Left cardiac atrium (tissue), 4 donors: ENCODE measurements around the gene REEP5. TPM values are rescaled to one million over a fixed set of nuclear protein-coding genes. Genes with fewer than 3 reads are reported as not detected.
"Not testable (repeated sequence)": the region's sequence is repeated elsewhere in the genome, so short reads cannot be mapped to it uniquely, and the experiment has no call there.

Experiments used
- ATAC-seq, 2 donors: fragments of 200-7000 bp; cut with Tn5 transposase; one replicate each; pipeline ENCODE4 v1.9.1; 2020; ENCODE audit warnings: mild to moderate bottlenecking in 2 of 2, moderate library complexity in 2 of 2
- DNase-seq: peaks from one replicate; pipeline ENCODE4 v3.0.0-alpha.2; 2020
- intact Hi-C, 2 donors: fragments of 100-400 bp; cut with DNase I; formaldehyde crosslinking; loops; one replicate each; pipeline versions ENCODE4 v1.14.1 to v1.15.1; 2022 to 2023
- long read RNA-seq: library from polyadenylated mRNA; unstranded; transcript quantifications from one replicate; pipeline ENCODE4 v2.0.0, GENCODE V29; 2021
- total RNA-seq, 2 donors: library from RNA; stranded (reverse); fragmentation: NEBNext Ultra II Directional; extraction: Animal tissue kit (Norgen Biotek cat#: 25700); gene quantifications; one replicate each; pipeline ENCODE4 v1.2.1, GENCODE V29; 2021
- donor health status: DM: no; HTN: yes; CAD: no.
- donor health status: DM: no; HTN: yes; CAD: no; lungs with severe emphysema.
- donor health status: DM: yes; HTN: yes; CAD: no.
- donor health status: Dilated cardiomyopathy.

The REEP5 gene
- total RNA-seq, result 100 to 1,000 TPM; 105 to 135 TPM
- long read RNA-seq, transcript REEP5-202 (5 exons, 3,326 nt), result major isoform, 212 of 225 reads
- long read RNA-seq, partial matches to known transcripts, result 3 of 225 reads
- long read RNA-seq, other reads (novel, unspliced or antisense), result 10 of 225 reads

DNA sequence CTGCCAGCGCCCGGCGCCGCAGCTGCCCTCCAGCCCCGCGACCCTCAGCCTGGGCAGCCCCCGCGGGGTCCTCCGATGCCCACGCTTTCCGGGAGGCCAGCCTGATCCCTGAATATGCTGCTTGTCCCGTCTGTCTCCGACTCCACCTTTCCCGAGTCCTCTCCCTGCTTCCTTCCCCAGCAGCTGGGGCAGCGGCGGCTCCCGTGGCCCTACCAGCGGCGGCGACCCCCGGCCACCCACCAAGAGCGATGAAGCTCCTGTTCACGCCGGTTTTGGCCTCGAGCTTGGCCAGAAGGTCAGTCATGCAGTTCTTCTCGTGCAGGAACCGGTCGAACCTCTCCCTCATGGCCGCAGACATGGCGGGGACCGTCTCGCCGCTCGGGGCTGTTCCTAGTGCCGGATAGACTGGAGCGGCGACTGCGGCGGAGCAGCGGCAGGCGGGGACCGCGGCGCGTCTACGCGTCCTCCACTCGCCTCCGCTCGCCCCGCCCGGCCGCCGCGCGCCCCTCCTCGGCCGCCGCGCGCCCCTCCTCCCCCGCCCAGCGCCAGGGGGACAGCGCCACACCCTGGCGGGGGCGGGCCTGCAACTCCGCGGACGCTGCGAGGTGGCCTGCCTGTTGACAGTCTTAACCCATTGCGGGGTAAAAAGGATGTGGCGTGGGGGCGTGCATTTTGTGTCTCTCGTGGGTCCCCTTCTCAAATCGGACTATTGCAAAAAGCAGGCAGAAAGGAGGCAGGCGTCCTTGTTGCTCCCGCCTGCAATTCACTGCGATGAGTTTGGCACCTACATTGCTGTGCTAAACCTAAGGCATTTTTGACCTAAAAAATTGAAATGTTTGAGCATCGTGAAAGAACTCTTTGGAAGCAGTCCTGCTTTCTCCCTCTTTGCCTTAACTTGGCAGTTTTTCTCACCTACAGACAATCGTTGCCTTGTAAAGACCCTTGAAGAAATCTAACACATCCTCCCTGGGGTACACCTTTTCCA lies at the start of gene REEP5:
TSS of gene REEP5 (minus strand) at position 395 of the 985 bp plus-strand sequence. CDS start at position 358, 37 bp downstream.
- intact Hi-C loops, result loop anchor here in 1 of 2 donors (5.0 to 10.0 kb wide), 2 partner anchors 57 to 375 kb away; partner anchors contain the start of gene SRP19
- peak; percentile 89 for DNase-seq
- peak; percentile 95 to 97 for ATAC-seq

DNA sequence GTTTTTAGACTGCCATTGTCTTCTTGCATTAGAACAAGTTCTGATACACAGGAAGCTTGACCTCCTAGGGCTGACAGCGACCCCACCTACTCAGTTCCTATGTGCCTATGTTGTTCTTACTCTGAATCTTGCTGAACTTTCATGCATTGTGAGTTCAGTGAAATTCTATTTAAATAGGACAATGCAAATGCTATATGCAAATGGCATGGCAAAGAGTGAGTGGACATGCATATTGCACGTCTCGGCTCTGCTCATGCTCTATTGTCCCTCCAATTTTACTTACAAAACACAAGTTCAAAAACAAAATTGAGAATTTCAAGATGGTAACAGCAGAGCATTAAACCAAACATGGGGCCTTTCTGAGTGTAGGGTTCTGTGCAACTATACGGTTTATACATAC lies 49.2 kb upstream of the REEP5 start:
- no peak for DNase-seq
- intact Hi-C loops, result no loop called here
- no peak for ATAC-seq

DNA sequence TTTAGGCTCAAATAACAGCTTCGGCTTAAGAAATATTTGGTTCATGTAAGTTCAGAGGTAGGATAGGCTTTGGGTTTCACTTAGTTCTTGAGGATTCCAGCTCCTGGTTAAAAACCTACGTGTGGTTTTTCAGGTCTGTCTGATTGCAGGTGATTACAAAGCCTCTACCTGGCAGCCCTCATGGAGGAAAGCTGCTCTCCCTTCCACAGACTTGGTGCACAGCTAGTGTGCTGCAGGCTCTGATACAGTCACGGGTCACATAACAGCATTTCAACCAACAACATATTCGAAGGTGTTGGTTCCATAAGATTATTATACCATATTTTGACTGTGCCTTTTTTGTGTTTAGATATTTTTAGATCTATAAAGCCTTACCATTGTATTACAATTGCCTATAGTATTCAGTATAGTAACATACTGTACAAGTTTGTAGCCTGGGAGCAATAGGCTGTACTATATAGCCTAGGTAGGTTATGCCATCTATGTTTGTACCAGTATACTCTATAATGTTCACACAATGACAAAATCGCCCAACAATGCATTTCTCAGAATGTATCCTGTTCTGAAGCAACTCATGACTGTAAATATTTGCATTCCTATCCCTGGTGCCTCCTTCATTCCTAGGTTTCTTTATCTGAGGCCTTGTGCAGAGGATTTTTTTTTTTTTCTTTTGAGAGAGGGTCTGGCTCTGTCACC lies 46.5 kb upstream of the REEP5 start:
- intact Hi-C loops, result no loop called here
- ATAC-seq, result no peak
- DNase-seq, result no peak

DNA sequence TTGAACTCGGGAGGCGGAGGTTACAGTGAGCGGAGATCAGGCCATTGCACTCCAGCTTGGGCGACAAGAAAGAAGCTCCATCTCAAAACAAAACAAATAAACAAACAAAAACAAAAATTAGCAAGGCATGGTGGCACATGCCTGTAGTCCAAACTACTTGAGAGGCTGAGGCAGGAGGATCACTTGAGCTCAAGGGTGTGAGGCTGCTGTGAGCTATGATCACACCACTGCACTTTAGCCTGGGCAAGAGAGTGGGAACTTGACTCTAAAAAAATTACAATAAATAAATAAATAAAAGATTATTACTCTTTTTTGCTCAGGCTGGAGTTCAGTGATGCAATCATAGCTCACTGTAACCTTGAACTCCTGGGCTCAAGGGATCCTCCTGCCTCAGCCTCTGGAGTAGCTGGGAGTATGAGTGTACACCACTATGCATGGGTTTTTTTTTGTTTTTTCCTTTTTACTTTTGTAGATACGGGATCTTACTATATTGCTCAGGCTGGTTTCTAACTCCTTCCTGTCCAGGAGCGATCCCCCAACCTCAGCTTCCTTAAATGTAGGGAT lies 45.6 kb upstream of the REEP5 start:
- DNase-seq (no peak), ATAC-seq (no peak)
- intact Hi-C loops, result no loop called here

DNA sequence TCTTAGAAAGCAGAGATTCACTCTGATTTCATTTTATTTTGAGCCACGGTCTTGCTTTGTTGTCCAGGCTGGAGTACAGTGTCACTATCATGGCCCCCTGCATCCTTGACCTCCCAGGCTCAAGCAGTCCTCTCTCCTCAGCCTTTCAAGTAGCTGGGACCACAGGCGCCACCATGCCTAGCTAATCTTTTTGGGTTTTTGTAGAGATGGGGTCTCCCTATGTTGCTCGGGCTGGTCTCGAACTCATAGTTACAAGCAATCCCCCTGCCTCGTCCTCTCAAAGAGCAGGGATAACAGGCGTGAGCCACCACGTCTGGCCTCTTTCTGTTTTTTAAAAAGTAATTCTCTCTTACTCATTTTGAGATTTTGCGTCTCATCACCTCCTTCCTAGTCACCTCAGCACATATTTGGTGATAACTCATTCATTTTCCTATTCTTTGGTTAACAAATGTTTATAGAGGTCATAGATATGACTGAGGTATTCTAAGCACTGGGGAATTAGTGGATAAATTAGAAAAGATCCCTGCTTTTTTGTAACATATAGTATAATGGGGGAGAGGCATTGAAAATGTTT lies 43.8 kb upstream of the REEP5 start:
- intact Hi-C loops, result no loop called here
- DNase-seq (no peak), ATAC-seq (no peak)

DNA sequence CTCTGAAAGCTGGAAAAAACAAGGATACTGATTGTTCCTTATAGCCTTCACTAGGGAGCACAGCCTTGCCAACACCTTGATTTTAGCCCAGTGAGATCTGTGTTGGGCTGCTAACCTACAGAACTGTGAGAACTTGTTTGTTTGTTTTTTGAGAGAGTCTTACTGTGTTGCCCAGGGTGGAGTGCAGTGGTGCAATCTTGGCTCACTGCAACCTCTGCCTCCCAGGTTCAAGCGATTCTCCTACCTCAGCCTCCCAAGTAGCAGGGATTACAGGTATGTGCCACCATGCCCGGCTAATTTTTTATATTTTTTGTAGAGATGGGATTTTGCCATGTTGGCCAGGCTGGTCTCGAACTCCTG lies 41.3 kb upstream of the REEP5 start:
- ATAC-seq, intact Hi-C loops, DNase-seq: not testable (repeated sequence)

DNA sequence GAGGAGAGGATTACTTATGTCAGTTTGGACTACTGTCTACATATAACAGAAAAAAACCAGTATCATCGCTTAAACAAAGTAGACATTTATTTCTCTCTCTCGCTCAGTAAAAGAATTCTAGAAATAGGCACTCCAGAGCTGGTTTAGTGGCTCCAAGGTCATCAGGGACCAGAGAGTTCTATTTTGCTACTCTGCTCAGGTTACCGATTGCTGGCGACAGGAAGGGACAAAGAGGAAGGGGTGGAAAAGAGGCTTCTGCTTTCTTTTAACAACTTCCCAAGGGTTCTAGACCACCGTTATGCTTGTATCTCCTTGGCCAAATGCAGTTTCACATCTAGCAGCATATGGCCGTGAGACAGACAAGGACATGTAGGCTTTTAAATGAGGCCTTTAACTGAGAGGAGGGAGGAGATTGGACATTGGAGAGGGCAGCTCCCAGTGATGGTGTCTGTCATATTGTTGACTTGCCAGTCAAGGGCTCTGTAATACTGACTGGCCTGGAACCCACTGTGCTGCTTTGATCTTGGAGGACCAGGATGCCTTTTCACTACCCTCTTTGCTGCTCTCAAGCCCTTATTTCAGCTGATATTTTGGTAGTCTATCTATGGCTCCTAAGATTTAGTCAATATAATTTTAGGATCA lies 39.0 kb upstream of the REEP5 start:
- DNase-seq, result no peak
- intact Hi-C loops, result no loop called here
- no peak for ATAC-seq

DNA sequence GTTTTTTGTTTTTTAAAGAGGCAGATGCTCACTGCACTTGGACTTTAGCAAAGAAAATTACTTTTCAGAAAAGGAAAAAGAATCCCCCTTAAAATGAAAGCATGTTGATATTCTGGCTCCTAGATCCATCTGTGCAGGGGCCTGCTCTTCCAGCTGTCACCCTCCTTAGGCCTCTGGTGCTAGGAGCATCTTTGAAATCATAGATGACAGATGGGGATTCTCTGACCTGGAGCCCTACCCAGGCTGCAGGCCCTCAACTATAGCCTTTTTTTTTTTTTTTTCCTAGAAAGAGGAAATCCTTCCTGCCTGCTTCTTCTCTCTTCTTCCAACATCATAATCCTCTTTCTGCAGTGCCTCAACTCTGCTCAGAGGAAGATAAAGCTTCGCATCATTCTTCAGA lies 38.3 kb upstream of the REEP5 start:
- intact Hi-C loops, result no loop called here
- DNase-seq, result no peak
- no peak for ATAC-seq

DNA sequence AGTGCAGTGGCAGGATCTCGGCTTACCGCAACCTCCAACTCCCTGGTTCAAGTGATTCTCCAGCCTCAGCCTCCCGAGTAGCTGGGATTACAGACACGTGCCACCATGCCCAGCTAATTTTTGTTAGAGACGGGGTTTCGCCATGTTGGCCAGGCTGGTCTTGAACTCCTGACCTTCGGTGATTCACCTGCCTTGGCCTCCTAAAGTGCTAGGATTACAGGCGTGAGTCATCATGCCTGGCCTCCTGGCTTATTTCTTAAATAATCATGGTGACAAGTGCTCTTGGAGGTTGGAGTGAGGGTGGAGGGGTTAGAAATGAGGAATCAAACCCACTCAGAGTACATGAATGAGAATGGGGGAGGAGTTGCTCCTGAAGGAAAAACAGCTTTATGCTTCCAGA lies 37.8 kb upstream of the REEP5 start:
- DNase-seq, intact Hi-C loops: not testable (repeated sequence)
- ATAC-seq, result peak in 1 of 2 donors; percentile 30

DNA sequence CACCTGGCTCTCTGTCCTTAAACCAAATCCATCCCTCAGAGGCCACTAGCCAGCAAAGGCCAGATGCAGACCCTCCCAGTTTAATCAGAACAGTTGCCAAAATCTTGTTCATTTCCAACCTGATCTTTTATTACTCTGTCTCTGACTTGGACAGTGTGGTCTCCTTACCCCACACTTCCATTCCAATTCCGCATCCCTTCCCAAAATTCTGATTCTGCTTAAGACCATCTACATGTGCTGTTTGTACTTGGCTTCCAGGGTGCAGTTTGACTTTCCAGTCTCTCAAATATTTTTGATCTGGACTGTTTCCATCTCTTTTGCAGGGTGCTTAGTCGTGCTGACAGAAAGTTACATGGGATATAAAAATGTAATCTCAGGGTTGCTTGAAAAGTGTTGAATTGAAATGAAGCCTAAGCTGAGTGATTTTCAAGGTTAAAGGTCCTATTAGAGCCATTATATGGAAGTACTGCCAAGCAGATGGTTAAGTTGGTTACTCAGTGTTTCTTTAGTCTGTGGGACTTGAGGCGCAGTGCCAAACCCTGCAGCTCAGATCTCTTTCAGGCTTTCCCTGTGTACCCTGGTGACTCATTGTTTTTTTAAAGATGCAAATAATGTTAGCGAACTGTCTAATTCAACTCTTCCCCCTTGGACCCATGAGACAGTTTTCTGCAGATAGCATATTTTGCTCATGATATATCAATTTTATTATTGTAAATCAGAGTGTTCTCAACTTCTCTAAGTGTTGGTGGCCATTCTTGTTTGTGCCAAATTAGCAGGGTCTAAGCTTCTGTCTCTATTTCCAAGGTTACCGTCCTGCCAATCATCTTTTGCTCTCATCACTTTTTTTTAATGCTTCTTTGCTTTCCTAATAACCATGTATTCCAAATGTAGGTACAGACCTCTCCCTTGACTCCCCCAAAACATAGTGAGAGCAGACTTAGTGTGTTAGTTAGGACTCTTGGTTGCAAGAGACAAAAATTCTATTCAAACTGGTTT lies 36.4 kb upstream of the REEP5 start:
- peak; percentile 86 to 95 for ATAC-seq
- DNase-seq, result peak; percentile 78
- intact Hi-C loops, result no loop called here

DNA sequence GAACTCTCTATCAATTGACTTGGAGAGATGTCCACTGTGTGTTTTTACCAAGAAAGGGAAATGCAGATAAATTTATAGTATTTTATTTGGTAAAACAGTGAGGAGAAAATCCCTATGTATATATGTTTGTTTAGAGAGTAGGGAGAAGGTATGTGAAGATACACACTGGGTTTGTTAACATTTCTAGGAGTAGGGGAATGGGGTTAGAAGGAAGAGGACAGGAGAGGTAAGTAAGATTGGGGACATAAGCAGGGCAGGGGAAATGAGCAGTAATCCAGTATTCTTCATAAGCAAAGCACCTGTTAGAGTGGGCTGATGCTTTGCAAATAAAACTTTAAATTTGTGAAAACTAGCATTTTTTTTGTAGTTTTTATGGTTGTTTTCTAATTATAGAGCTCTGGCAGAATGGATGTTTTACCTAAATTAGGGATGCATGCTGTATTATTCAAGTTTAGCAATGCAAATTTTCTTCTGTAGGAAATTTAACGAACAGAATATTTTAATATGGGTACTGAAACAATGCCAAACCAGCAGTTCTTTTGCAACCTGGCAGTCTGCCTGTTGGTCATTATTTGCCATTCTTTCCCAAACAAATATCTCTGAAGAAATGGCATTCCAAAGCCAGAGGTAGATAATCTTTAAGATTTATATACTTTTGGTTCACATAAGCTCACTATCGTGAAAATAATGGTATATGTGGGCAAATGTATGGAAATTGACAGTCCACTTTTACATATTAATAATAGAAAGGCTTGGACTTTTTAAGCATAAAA lies 35.2 kb upstream of the REEP5 start:
- intact Hi-C loops, result no loop called here
- DNase-seq, result no peak
- no peak for ATAC-seq

DNA sequence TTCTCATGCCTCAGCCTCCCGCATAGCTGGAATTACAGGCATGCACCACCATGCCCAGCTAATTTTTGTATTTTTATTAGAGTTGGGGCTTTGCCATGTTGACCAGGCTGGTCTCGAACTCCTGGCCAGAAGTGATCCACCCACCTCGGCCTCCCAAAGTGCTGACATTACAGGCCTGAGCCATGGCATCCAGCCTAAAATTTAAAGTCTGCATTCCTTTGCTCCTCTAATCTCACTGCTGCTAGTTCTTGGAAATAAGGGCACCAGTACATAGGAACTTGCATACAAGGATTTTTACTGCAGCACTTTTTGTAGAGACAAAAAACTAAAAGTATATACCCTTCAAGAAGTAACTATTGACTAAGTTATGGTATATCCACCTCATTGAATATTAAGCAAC lies 34.6 kb upstream of the REEP5 start:
- ATAC-seq, result no peak
- intact Hi-C loops, result no loop called here
- DNase-seq, result no peak

DNA sequence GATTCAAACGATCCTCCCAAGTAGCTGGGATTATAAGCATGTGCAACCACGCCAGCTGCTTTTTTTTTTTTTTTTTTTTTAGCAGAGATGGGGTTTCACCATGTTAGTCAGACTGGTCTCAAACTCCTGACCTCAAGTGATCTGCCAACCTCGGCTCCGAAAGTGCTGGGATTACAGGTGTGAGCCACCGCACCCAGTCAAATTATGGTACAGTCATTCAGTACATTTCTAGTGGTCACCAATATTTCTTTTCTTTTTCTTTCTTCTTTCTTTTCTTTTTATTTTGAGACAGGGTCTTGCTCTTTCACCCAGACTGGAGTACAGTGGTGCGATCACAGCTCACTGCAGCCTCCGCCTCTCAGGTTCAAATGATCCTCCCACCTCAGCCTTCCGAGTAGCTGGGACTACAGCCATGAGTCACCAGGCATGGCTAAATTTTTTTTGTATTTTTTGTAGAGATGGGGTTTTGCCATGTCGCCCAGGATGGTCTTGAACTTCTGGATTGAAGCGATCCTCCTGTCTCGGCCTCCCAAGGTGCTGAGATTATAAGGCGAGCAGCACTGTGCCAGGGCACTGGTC lies 29.2 kb upstream of the REEP5 start:
- intact Hi-C loops, result no loop called here
- DNase-seq, result no peak
- ATAC-seq, result no peak

DNA sequence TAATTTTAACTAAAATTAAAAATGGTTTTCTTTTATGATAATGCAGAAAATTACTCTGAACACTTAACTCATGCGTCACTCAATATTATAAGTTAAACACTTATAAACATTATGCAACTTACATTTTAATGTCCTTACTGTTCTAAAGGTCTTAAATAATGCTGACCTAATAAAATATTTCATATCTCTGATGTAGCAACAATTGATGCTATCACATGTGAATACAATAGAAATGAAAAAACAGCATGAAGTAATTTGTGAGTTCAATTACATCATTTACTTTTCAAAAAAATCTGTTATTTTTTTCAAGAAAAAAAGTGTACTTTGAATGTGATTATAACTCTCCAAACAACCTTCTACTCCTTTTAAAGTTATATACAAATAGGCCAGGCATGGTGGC lies 26.4 kb upstream of the REEP5 start:
- DNase-seq, result no peak
- ATAC-seq, result no peak
- intact Hi-C loops, result no loop called here

DNA sequence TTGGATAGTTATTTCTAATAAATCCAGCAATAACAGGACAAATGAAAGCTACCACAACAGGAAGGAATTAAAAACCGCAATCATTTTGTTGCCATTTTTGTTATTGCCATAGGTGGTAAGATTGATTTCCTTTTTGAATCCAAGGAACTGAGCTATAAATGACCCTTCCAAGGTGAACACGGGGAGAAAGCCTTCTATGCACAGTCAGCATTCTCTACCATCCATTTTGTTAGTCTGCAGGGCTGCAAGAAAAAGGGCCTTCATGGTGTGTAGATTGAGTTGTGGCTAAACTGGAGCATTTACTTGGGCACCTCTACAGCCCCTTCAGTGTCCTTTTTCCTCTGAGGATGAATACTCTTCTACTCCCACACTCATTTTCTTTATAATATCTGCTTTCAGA lies 18.6 kb upstream of the REEP5 start:
- intact Hi-C loops, result no loop called here
- ATAC-seq, result no peak
- DNase-seq, result no peak

DNA sequence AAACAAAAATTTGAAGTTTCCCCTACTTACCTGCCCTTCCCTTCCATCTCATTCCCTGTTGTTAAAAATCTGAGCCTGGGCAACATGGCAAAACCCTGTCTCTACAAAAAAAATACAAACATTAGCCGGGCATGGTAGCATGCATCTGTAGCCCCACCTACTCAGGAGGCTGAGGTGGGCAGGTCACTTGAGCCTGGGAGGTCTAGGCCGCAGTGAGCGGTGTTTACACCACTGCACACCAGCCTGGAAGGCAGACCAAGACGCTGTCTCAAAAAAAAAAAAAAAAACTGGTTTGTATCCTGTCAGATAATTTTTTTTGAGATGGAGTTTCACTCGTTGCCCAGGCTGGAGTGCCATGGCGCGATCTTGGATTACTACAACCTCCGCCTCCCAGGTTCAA lies 16.3 kb upstream of the REEP5 start:
- intact Hi-C loops, result no loop called here
- DNase-seq (no peak), ATAC-seq (no peak)

DNA sequence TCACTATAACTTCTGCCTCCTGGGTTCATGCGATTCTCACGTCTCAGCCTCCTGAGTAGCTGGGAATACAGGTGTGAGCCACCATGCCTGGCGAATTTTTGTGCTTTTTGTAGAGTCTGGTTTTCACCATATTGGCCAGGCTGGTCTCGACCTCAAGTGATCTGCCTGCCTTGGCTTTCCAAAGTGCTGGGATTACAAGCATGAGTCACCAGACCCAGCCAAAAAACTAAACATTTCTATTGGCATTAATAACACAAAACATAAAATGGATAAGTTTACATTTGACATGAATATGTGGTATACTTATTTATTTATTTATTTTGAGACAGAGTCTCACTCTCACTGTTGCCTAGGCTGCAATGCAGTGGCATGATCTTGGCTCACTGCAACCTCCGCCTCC lies 13.6 kb upstream of the REEP5 start:
- DNase-seq (no peak), ATAC-seq (no peak)
- intact Hi-C loops, result no loop called here
